GM18520 (cell line): ENCODE results near the gene PSEN1.

Source experiments
- ATAC-seq: cut with Tn5 transposase; IDR thresholded peaks from one replicate; pipeline ENCODE4 v1.9.1; 2021; ENCODE audit not compliant: unreplicated experiment

Gene PSEN1

GRCh38 chr14:73237786-73238423 is 101.6 kb downstream of the PSEN1 start:
- ATAC-seq, result no peak

- no peak for ATAC-seq
These were observed 102.1 kb downstream of the PSEN1 start for GRCh38 chr14:73238424-73238852.

GRCh38 chr14:73238941-73239340 is 102.6 kb downstream of the PSEN1 start:
- ATAC-seq, result no peak

GRCh38 chr14:73239393-73240241 is 103.3 kb downstream of the PSEN1 start:
- no peak for ATAC-seq

GRCh38 chr14:73240816-73241480 is 104.6 kb downstream of the PSEN1 start:
- no peak for ATAC-seq

GRCh38 chr14:73241481-73242165 is 105.3 kb downstream of the PSEN1 start:
- no peak for ATAC-seq

- ATAC-seq, result no peak
These were observed 106.1 kb downstream of the PSEN1 start for GRCh38 chr14:73242357-73242901.

- no peak for ATAC-seq
These were observed 107.0 kb downstream of the PSEN1 start for GRCh38 chr14:73243341-73243740.

- ATAC-seq, result no peak
These were observed 107.4 kb downstream of the PSEN1 start for GRCh38 chr14:73243748-73244147.

GRCh38 chr14:73244541-73245290 is 108.4 kb downstream of the PSEN1 start:
- ATAC-seq, result no peak

- peak; percentile 47 for ATAC-seq
These were observed 109.4 kb downstream of the PSEN1 start for GRCh38 chr14:73245480-73246325.

GRCh38 chr14:73246387-73247150 is 110.3 kb downstream of the PSEN1 start:
- ATAC-seq, result no peak

- ATAC-seq, result no peak
These were observed 112.0 kb downstream of the PSEN1 start for GRCh38 chr14:73248108-73248868.

GRCh38 chr14:73249108-73249507 is 112.8 kb downstream of the PSEN1 start:
- ATAC-seq, result no peak

- no peak for ATAC-seq
These were observed 113.4 kb downstream of the PSEN1 start for GRCh38 chr14:73249564-73250316.

- no peak for ATAC-seq
These were observed 114.0 kb downstream of the PSEN1 start for GRCh38 chr14:73250317-73250713.
